Right lobe of liver (tissue), 6 donors: ENCODE data around the gene CRB3. TPM values are rescaled to one million over a fixed set of nuclear protein-coding genes. Genes with fewer than 3 reads are reported as not detected.

Experiments used
- ATAC-seq, 4 donors: fragments of 200-7000 bp; cut with Tn5 transposase; one replicate each; pipeline ENCODE4 v1.9.1; 2020; ENCODE audit warnings: mild to moderate bottlenecking in 4 of 4, moderate library complexity in 4 of 4
- DNase-seq, 3 donors: peaks; one replicate each; pipeline ENCODE4 v3.0.0-alpha.2; 2020
- H3K27ac ChIP-seq, 3 donors: fragments of 200-600 bp; one replicate each; pipeline ENCODE4 v1.8.0; 2022
- H3K27me3 ChIP-seq, 2 donors: fragments of 200-600 bp; one replicate each; pipeline ENCODE4 v1.8.0; 2022
- H3K36me3 ChIP-seq, 4 donors: fragments of 200-600 bp; sonication (generic) in 1 of 4; one replicate each; pipeline versions ENCODE4 v1.5.1 to v1.8.0; 2017 to 2022; ENCODE audit warnings: control low read depth in 1 of 4
- H3K4me1 ChIP-seq, 4 donors: fragments of 200-600 bp; sonication (generic) in 1 of 4; one replicate each; pipeline versions ENCODE4 v1.5.1 to v1.8.0; 2017 to 2022; ENCODE audit warnings: control low read depth in 1 of 4
- H3K4me3 ChIP-seq, 3 donors: fragments of 200-600 bp; one replicate each; pipeline ENCODE4 v1.8.0; 2022
- H3K9me3 ChIP-seq, 4 donors: fragments of 200-600 bp; sonication (generic) in 1 of 4; one replicate each; pipeline versions ENCODE4 v1.5.1 to v1.8.0; 2017 to 2022; ENCODE audit warnings: control low read depth in 1 of 4
- CTCF ChIP-seq, 4 donors: fragments of 200-600 bp in 3 of 4; fragments of 450-650 bp in 1 of 4; IDR thresholded peaks; one replicate each; pipeline versions ENCODE4 v1.5.1 to v1.8.0; 2016 to 2022; ENCODE audit warnings: antibody characterized with exemption in 4 of 4, mild to moderate bottlenecking in 2 of 4
- POLR2A ChIP-seq: fragments of 450-650 bp; IDR thresholded peaks from one replicate; pipeline ENCODE4 v1.6.1; 2017; ENCODE audit warnings: antibody characterized with exemption, mild to moderate bottlenecking
- WGBS: methylation state at CpG from one replicate; pipeline ENCODE4 v1.1.6; 2018; ENCODE audit warnings: low coverage, low lambda C conversion rate; ENCODE audit not compliant: insufficient coverage; ENCODE audit errors: missing lambda C conversion rate; 5-methylcytosine and 5-hydroxymethylcytosine counted together
- intact Hi-C, 2 donors: fragments of 100-400 bp; cut with DNase I; formaldehyde crosslinking; loops; one replicate each; pipeline versions ENCODE4 v1.11.2 to v1.14.1; 2022
- total RNA-seq, 6 experiments: library from RNA; depleted of rRNA in 2 of 6; stranded (reverse); fragments of >200 nt in 2 of 6; fragmentation: NEBNext Ultra II Directional in 3 of 6; extraction: Animal tissue kit (Norgen Biotek cat#: 25700) in 3 of 6; gene quantifications; one replicate each; pipeline versions ENCODE4 v1.1.0 to v1.2.4, GENCODE V29; 2016 to 2023
- donor health status: DM: no; HTN: yes; CAD: no.
- donor health status: DM: no; HTN: no; CAD: no.
- donor health status: DM: no; HTN: no; CAD: no.
- donor health status: DM: no; HTN: yes; CAD: no.
- donor health status: DM: no; HTN: yes; CAD: no.

The CRB3 gene
- total RNA-seq, 6 experiments from 2014 or later: 20.6 to 56.1 (median 23.0) TPM

GRCh38 chr19:6466526-6467248 lies 2.6 kb downstream of the CRB3 start:
- intact Hi-C loops: no loop called here

GRCh38 chr19:6467384-6467783 lies 3.3 kb downstream of the CRB3 start:
- no peak overlapping the region for H3K4me3 ChIP-seq
- H3K4me1 ChIP-seq: no peaks in the 10 kb centered on the region
- no peak for DNase-seq
- H3K27me3 ChIP-seq: no peaks in the 10 kb centered on the region
- H3K9me3 ChIP-seq: no peaks in the 10 kb centered on the region
- ATAC-seq: no peak
- no peak overlapping the region for H3K27ac ChIP-seq
- intact Hi-C loops: no loop called here
- peaks cover 0 to 7% (median 0%) of the 10 kb centered on the region in 4 donors for H3K36me3 ChIP-seq
- WGBS: 87% methylated on average over 3 of the region's 8 CpGs
- TF ChIP-seq POLR2A: no peak
- no peak for TF ChIP-seq CTCF (IDR thresholded peaks at IDR 0.05)

More at GRCh38 chr19:6466526-6467248, 2.6 kb downstream of the CRB3 start:
- no peaks in the 10 kb centered on the region for H3K4me1 ChIP-seq
- DNase-seq (no peak), ATAC-seq (no peak)
- no peak overlapping the region for H3K4me3 ChIP-seq
- H3K27ac ChIP-seq: no peak overlapping the region
- peaks cover 0 to 7% (median 0%) of the 10 kb centered on the region in 4 donors for H3K36me3 ChIP-seq
- 84% methylated on average over 6 of the region's 21 CpGs for WGBS
- TF ChIP-seq POLR2A (no peak), CTCF (IDR thresholded peaks at IDR 0.05) (no peak)
- no peaks in the 10 kb centered on the region for H3K9me3 ChIP-seq
- H3K27me3 ChIP-seq: no peaks in the 10 kb centered on the region

GRCh38 chr19:6470173-6470572 lies 6.1 kb downstream of the CRB3 start:
- ATAC-seq: no peak
- Histone ChIP-seq H3K4me1 (no peaks in the 10 kb centered on the region), H3K27me3 (no peaks in the 10 kb centered on the region), H3K27ac (no peak overlapping the region), H3K36me3 (peaks cover 0 to 7% (median 0%) of the 10 kb centered on the region in 4 donors), H3K9me3 (no peaks in the 10 kb centered on the region), H3K4me3 (no peak overlapping the region)
- intact Hi-C loops: no loop called here
- no peak for DNase-seq
- TF ChIP-seq CTCF (IDR thresholded peaks at IDR 0.05) (no peak), POLR2A (no peak)
- WGBS: 78% methylated on average over 5 of the region's 8 CpGs

GRCh38 chr19:6471076-6471475 lies 7.0 kb downstream of the CRB3 start:
- H3K27ac ChIP-seq: no peak overlapping the region
- DNase-seq (no peak), ATAC-seq (no peak)
- no peak for TF ChIP-seq POLR2A
- TF ChIP-seq CTCF (IDR thresholded peaks at IDR 0.05): no peak
- no peak overlapping the region for H3K4me3 ChIP-seq
- no peaks in the 10 kb centered on the region for H3K9me3 ChIP-seq
- H3K27me3 ChIP-seq: no peaks in the 10 kb centered on the region
- intact Hi-C loops: no loop called here
- WGBS: 85% methylated on average over 8 of the region's 14 CpGs
- peaks cover 0 to 7% (median 0%) of the 10 kb centered on the region in 4 donors for H3K36me3 ChIP-seq
- no peaks in the 10 kb centered on the region for H3K4me1 ChIP-seq
